Loucy (cell line): ENCODE results near the gene KANK2.

Experiments used
- CTCF ChIP-seq: fragments of 200-600 bp; sonication (generic); conservative IDR thresholded peaks from 2 replicates; pipeline ENCODE4 v1.5.1; 2014; ENCODE audit warnings: mild to moderate bottlenecking, antibody characterized with exemption, low read length
- EZH2phosphoT487 ChIP-seq: fragments of 200-600 bp; IDR thresholded peaks from 2 replicates; pipeline ENCODE4 v1.6.1; 2018; ENCODE audit warnings: antibody characterized with exemption, mild to moderate bottlenecking, moderate library complexity, borderline replicate concordance

- TF ChIP-seq CTCF (no peak), EZH2phosphoT487 (no peak)
Observed at GRCh38 chr19:11194656-11195558, 2.4 kb downstream of the KANK2 start.
